VCaP (cell line): ENCODE results near the gene GCA.

Experiments
- H3K27ac ChIP-seq: fragments of 450-650 bp; 2 replicates; pipeline ENCODE4 v1.5.1; 2017
- CTCF ChIP-seq: fragments of 450-650 bp; conservative IDR thresholded peaks from 2 replicates; pipeline ENCODE4 v1.5.1; 2017; ENCODE audit warnings: mild to moderate bottlenecking, moderate library complexity

Gene GCA

GRCh38 chr2:162330881-162331280 lies 13.1 kb upstream of the GCA start:
- no peak for TF ChIP-seq CTCF
- H3K27ac ChIP-seq, result no peak overlapping the region

GRCh38 chr2:162333968-162334367 lies 10.0 kb upstream of the GCA start:
- H3K27ac ChIP-seq, result no peak overlapping the region
- peak; percentile 78 for TF ChIP-seq CTCF

GRCh38 chr2:162337868-162338267 lies 6.1 kb upstream of the GCA start:
- TF ChIP-seq CTCF, result no peak

GRCh38 chr2:162340822-162341221 lies 3.1 kb upstream of the GCA start:
- no peak for TF ChIP-seq CTCF
- no peak overlapping the region for H3K27ac ChIP-seq

More at GRCh38 chr2:162337868-162338267, 6.1 kb upstream of the GCA start:
- no peak overlapping the region for H3K27ac ChIP-seq

GRCh38 chr2:162342321-162342720 lies 1.6 kb upstream of the GCA start:
- TF ChIP-seq CTCF, result no peak
- no peak overlapping the region for H3K27ac ChIP-seq

- no peak overlapping the region for H3K27ac ChIP-seq
- no peak for TF ChIP-seq CTCF
Measured at GRCh38 chr2:162342841-162343240, 1.1 kb upstream of the GCA start.

- H3K27ac ChIP-seq, result peak overlapping the region; percentile 71
- no peak for TF ChIP-seq CTCF
Measured at GRCh38 chr2:162343492-162343823, 474 bp upstream of the GCA start.

GRCh38 chr2:162344617-162344950 lies 652 bp downstream of the GCA start:
- H3K27ac ChIP-seq, result peak overlapping the region; percentile 71
- no peak for TF ChIP-seq CTCF
